ENCODE results near the gene VWA3B. TPM values are rescaled to one million over a fixed set of nuclear protein-coding genes. Genes with fewer than 3 reads are reported as not detected.
"Not testable (repeated sequence)": the region's sequence is repeated elsewhere in the genome, so short reads cannot be mapped to it uniquely, and the experiment has no call there.

VWA3B gene
- total RNA-seq, result under 1 TPM in 1 of 2 experiments, not detected in 1; 0.43 TPM

DNA sequence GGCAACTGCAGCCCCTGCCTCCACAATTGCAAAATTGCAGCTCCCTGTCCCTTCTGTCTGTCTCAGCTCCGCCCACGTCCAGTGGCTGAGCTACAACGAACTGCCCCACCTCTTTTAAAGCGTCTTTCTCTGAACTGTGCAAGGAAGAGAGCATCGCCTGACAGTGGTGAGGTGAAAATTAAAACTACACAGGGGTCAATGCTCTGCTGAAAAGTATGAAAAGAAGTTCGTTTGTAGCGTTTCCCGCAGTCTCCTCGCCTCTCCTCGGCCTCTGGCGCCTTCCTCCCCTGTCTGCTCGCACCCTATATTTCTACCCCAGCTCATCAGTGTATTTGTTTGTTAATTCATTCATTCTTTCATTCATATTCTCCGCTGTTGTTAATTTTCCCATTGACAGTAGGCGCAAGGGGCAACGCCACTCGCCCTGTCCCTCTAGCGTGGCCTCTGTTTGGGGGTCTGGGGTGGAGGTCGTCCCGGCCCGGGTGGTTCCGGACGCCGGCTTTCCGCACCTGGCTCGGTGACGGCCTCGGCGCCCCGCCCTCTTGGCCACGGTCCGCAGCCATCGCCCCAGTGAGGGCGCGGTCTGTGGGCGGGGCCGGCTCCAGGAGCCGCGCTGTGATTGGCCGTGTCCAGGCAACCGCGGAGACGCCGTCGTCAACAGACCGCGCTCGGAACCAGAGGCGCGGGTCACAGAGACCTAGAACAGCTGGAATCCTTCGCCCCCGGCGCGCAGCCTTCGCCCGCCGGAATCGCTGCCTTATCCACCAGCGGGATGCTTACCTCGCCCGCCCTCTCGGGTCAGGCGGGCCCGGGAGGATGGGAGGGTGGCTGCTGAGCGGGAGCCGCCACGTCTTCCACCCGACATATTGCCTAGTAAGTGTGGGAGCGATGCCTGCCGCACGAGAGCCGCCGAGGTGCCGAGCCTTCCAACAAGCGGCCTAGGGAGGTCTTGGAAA lies at the start of gene VWA3B:
VWA3B (plus strand) TSS at position 677 of the 956 bp plus-strand sequence. CDS start 5,926 bp downstream, outside the sequence.
- Mint-ChIP-seq H3K27me3 (ENCODE audit: low read depth) (peaks cover 39% of the 10 kb centered on the region), H3K27ac (peak within 1 kb of the TSS; percentile 28), H3K4me1 (ENCODE audit: low read depth) (peaks cover 32% of the 10 kb centered on the region), H3K9me3 (no peaks in the 10 kb centered on the region), H3K4me3 (peak within 1 kb of the TSS; percentile 59), H3K36me3 (ENCODE audit: low read depth) (peaks cover 1% of the 10 kb centered on the region)
- intact Hi-C loops (cut with micrococcal nuclease), result loop anchor here (2.0 to 5.0 kb wide), 2 partner anchors 48 to 89 kb away; partner anchors contain the start of gene TMEM131
- CTCF ChIA-PET, result interaction anchor here (0.6 kb wide), 1 partner anchor 61 kb away, joined by 3 read pairs; no protein-coding TSS in a partner anchor
- DNase-seq, result peak; percentile 46

DNA sequence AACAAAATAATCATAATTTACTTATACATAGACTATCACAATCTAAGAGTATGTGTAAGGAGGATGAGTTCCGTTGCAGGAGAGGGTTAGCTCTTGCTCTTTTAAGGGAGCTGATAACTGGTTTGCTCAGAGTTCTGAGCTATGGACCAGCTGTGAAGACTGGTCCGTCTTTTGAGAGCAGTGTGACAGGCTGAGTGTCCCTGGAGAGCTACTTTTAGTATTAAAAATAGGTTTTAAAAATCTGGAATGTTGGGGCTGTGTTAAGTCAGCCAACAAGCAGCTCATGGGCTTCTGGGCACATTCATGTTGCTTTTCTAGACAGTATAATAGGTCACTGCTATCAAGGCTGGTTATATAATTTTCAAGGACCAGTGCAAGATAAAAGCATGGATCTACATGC lies 49.8 kb upstream of the VWA3B start:
- H3K9me3 Mint-ChIP-seq, result no peaks in the 10 kb centered on the region
- H3K27ac Mint-ChIP-seq, result no peak overlapping the region
- no peak for DNase-seq
- CTCF ChIA-PET, result interaction anchor here (1.2 kb wide), 1 partner anchor 230 kb away, joined by 4 read pairs; no protein-coding TSS in a partner anchor
- peaks cover 10% of the 10 kb centered on the region for H3K27me3 Mint-ChIP-seq (ENCODE audit: low read depth)
- no peak overlapping the region for H3K4me3 Mint-ChIP-seq
- H3K36me3 Mint-ChIP-seq (ENCODE audit: low read depth), result no peaks in the 10 kb centered on the region
- H3K4me1 Mint-ChIP-seq (ENCODE audit: low read depth), result no peaks in the 10 kb centered on the region
- intact Hi-C loops (cut with micrococcal nuclease), result no loop called here

- no peak overlapping the region for H3K27ac Mint-ChIP-seq
Observed at GRCh38 chr2:98037666-98038336, 49.2 kb upstream of the VWA3B start.

DNA sequence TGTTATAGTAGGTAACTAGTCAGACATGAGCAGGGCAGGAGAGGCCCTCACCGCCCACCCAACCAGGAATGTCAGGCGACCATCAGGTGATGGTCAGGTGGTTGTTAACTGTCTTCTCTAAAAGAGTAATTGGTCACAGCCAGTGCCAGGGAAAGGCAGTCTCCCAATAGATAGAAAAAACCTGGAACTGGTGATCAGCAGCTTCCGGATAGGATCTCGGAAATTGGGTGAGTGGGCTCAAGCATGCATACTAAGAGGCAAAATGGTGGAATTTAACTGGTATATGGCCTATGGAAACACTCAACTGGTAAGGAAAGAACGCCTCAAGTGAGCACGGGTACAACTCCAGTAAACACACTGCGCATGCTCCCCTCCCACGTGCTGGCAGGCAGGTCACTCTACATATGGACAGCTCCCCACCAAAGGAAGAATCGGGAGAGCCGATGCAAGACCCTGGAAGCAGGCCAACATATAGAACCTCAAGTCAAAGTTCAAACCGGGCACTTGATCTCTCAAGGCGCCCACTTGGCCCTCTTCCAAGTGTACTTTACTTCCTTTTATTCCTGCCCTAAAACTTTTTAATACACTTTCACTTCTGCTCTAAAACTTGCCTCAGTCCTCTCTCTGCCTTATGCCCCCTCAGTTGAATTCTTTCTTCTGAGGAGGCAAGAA lies 47.7 kb upstream of the VWA3B start:
- H3K4me1 Mint-ChIP-seq (ENCODE audit: low read depth), result no peaks in the 10 kb centered on the region
- H3K4me3 Mint-ChIP-seq, result no peak overlapping the region
- H3K9me3 Mint-ChIP-seq, result peaks cover 11% of the 10 kb centered on the region
- H3K27me3 Mint-ChIP-seq (ENCODE audit: low read depth), result peaks cover 10% of the 10 kb centered on the region
- DNase-seq, result no peak
- H3K27ac Mint-ChIP-seq, result no peak overlapping the region
- intact Hi-C loops (cut with micrococcal nuclease), result no loop called here
- no peaks in the 10 kb centered on the region for H3K36me3 Mint-ChIP-seq (ENCODE audit: low read depth)
- CTCF ChIA-PET, result interaction anchor here (1.0 kb wide), 1 partner anchor 238 kb away, joined by 3 read pairs; no protein-coding TSS in a partner anchor

More at GRCh38 chr2:98037666-98038336, 49.2 kb upstream of the VWA3B start:
- H3K9me3 Mint-ChIP-seq, result no peaks in the 10 kb centered on the region
- intact Hi-C loops (cut with micrococcal nuclease), result no loop called here
- no peaks in the 10 kb centered on the region for H3K4me1 Mint-ChIP-seq (ENCODE audit: low read depth)
- peaks cover 10% of the 10 kb centered on the region for H3K27me3 Mint-ChIP-seq (ENCODE audit: low read depth)
- H3K36me3 Mint-ChIP-seq (ENCODE audit: low read depth), result no peaks in the 10 kb centered on the region
- CTCF ChIA-PET, result no interaction called here
- DNase-seq, result no peak
- H3K4me3 Mint-ChIP-seq, result no peak overlapping the region

- no peaks in the 10 kb centered on the region for H3K4me1 Mint-ChIP-seq (ENCODE audit: low read depth)
- H3K9me3 Mint-ChIP-seq, result peaks cover 21% of the 10 kb centered on the region
- no peak for DNase-seq
- H3K4me3 Mint-ChIP-seq, result no peak overlapping the region
- no peaks in the 10 kb centered on the region for H3K36me3 Mint-ChIP-seq (ENCODE audit: low read depth)
- CTCF ChIA-PET, result no interaction called here
- peaks cover 10% of the 10 kb centered on the region for H3K27me3 Mint-ChIP-seq (ENCODE audit: low read depth)
- intact Hi-C loops (cut with micrococcal nuclease), result no loop called here
- H3K27ac Mint-ChIP-seq, result no peak overlapping the region
Observed at GRCh38 chr2:98040331-98040939, 46.5 kb upstream of the VWA3B start.

GRCh38 chr2:98043101-98043500 lies 43.9 kb upstream of the VWA3B start:
- CTCF ChIA-PET, result no interaction called here
- H3K36me3 Mint-ChIP-seq (ENCODE audit: low read depth), result no peaks in the 10 kb centered on the region
- no peak overlapping the region for H3K27ac Mint-ChIP-seq
- no peak for DNase-seq
- H3K27me3 Mint-ChIP-seq (ENCODE audit: low read depth), result peaks cover 10% of the 10 kb centered on the region
- H3K9me3 Mint-ChIP-seq, result peaks cover 22% of the 10 kb centered on the region
- no peaks in the 10 kb centered on the region for H3K4me1 Mint-ChIP-seq (ENCODE audit: low read depth)
- intact Hi-C loops (cut with micrococcal nuclease), result no loop called here
- H3K4me3 Mint-ChIP-seq, result no peak overlapping the region

DNA sequence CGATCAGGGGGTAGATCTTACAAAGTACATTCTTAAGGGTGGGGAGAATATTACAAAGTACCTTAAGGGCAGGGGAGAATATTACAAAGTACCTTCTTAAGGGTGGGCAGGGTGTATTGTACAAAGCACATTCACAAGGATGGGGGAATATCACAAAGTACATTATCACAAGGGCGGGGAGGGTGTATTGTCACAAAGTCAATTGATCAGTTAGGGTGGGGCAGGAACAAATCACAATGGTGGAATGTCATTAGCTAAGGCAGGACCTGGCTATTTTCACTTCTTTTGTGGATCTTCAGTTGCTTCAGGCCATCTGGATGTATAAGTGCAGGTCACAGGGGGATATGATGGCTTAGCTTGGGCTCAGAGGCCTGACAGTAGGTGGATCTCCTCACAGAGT lies 42.2 kb upstream of the VWA3B start:
- H3K4me1 Mint-ChIP-seq (ENCODE audit: low read depth); H3K27ac Mint-ChIP-seq; intact Hi-C loops (cut with micrococcal nuclease); DNase-seq; H3K4me3 Mint-ChIP-seq; H3K36me3 Mint-ChIP-seq (ENCODE audit: low read depth): not testable (repeated sequence)
- H3K27me3 Mint-ChIP-seq (ENCODE audit: low read depth), result peaks cover 10% of the 10 kb centered on the region
- CTCF ChIA-PET, result interaction anchor here (0.7 kb wide), 1 partner anchor 13 kb away, joined by 3 read pairs; no protein-coding TSS in a partner anchor
- H3K9me3 Mint-ChIP-seq, result peaks cover 22% of the 10 kb centered on the region

DNA sequence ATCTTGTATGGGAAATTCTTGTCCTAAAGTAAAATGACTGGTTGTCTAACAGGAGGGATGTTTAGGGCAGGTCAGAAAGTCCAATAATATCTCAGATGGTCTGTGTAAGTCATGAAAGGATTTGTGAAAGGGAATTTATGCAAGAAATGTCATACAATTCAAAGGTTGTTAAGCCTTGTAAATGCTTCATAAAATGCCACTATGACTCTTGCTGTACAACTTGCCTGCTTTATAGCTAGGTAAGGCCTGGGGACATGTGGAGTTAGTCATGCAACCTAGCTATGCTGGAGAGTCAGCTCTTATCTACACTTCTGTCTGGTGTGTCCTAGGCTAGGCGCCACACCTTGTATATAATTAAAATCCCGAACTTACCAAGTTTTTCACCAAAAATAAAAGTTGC lies 36.9 kb upstream of the VWA3B start:
- intact Hi-C loops (cut with micrococcal nuclease), result no loop called here
- Mint-ChIP-seq H3K27ac (no peak overlapping the region), H3K36me3 (ENCODE audit: low read depth) (no peaks in the 10 kb centered on the region), H3K4me3 (no peak overlapping the region), H3K27me3 (ENCODE audit: low read depth) (no peaks in the 10 kb centered on the region), H3K9me3 (peaks cover 4% of the 10 kb centered on the region), H3K4me1 (ENCODE audit: low read depth) (no peaks in the 10 kb centered on the region)
- no peak for DNase-seq
- CTCF ChIA-PET, result no interaction called here

GRCh38 chr2:98058191-98058975 lies 28.6 kb upstream of the VWA3B start:
- H3K36me3 Mint-ChIP-seq (ENCODE audit: low read depth), result no peaks in the 10 kb centered on the region
- no peaks in the 10 kb centered on the region for H3K27me3 Mint-ChIP-seq (ENCODE audit: low read depth)
- H3K4me3 Mint-ChIP-seq, result no peak overlapping the region
- H3K27ac Mint-ChIP-seq, result no peak overlapping the region
- CTCF ChIA-PET, result interaction anchor here (0.6 kb wide), 1 partner anchor 13 kb away, joined by 3 read pairs; no protein-coding TSS in a partner anchor
- no peaks in the 10 kb centered on the region for H3K9me3 Mint-ChIP-seq
- DNase-seq, result no peak
- H3K4me1 Mint-ChIP-seq (ENCODE audit: low read depth), result no peaks in the 10 kb centered on the region
- intact Hi-C loops (cut with micrococcal nuclease), result no loop called here

DNA sequence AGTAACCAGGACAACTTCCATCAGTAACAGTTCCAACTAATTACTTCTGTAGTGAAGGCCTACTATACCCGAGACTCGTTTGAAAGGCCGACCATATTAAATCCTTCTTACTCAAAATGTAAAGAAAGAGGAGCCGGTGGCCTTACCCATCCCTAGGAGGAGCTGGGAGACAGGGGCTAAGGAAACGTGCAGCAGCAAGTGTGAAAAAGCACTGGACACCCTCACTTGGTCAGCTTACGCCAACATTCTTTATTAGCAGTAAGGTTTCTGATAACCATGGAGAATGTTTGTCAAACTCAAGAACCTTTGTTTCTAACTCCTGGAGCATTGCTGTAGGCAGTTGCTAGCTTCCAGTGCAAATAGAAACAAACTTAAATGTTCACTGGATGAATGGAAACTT lies 26.7 kb upstream of the VWA3B start:
- Mint-ChIP-seq H3K27ac (no peak overlapping the region), H3K27me3 (ENCODE audit: low read depth) (peaks cover 7% of the 10 kb centered on the region), H3K9me3 (no peaks in the 10 kb centered on the region), H3K4me3 (no peak overlapping the region), H3K4me1 (ENCODE audit: low read depth) (no peaks in the 10 kb centered on the region), H3K36me3 (ENCODE audit: low read depth) (no peaks in the 10 kb centered on the region)
- DNase-seq, result no peak
- intact Hi-C loops (cut with micrococcal nuclease), result no loop called here
- CTCF ChIA-PET, result no interaction called here

DNA sequence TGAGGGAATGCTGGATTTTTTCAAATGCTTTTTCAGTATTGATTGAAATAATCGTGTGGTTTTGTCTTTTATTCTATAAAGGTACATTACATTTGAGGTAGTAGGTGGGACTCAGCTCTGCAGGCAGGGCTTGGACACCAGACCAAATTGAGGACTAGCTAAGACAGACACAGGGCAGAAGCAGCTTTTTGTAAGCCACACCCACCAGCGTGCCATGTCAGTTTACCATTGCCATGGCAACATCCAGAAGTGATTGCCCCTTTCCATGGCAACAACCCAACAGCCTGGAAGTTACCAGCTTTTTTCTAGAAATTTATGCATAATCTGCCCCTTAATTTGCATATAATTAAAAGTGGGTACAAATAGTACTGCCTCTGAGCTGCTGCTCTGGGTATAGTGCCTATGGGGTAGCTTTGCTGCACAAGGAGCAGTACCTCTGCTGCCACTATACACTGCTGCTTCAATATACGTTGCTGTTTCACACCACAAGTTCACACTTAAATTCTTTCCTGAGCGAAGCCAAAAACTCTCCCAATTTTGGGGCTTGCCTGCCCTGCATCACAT lies 23.6 kb upstream of the VWA3B start:
- H3K4me1 Mint-ChIP-seq (ENCODE audit: low read depth), result no peaks in the 10 kb centered on the region
- H3K36me3 Mint-ChIP-seq (ENCODE audit: low read depth), result no peaks in the 10 kb centered on the region
- intact Hi-C loops (cut with micrococcal nuclease), result no loop called here
- DNase-seq, result no peak
- CTCF ChIA-PET, result no interaction called here
- H3K4me3 Mint-ChIP-seq, result no peak overlapping the region
- no peaks in the 10 kb centered on the region for H3K9me3 Mint-ChIP-seq
- H3K27ac Mint-ChIP-seq, result no peak overlapping the region
- H3K27me3 Mint-ChIP-seq (ENCODE audit: low read depth), result peaks cover 8% of the 10 kb centered on the region

All from activated naive CD4-positive, alpha-beta T cell treated with anti-CD3 and anti-CD28 coated beads for 36 hours (primary cell).